ENCODE measurements around the gene MLF2. TPM values are rescaled to one million over a fixed set of nuclear protein-coding genes. Genes with fewer than 3 reads are reported as not detected.

Gene MLF2
- polyA plus RNA-seq, 1 donor from 2014 or later: 134 TPM

GRCh38 chr12:6699259-6699988, 53.5 kb downstream of the MLF2 start:
- Histone ChIP-seq H3K9me3 (ENCODE audit: low read length) (no peaks in the 10 kb centered on the region), H3K79me2 (replicated peaks; ENCODE audit: insufficient read depth, low read length) (peaks cover 8% of the 10 kb centered on the region), H3K27ac (ENCODE audit: low read length) (peak overlapping the region; percentile 77), H2AFZ (ENCODE audit: low read depth, low read length) (peak overlapping the region; percentile 80), H3K9me2 (ENCODE audit: insufficient read depth, low read length) (no peaks in the 10 kb centered on the region), H3K4me3 (ENCODE audit: low read length) (peak overlapping the region; percentile 97), H3F3A (ENCODE audit: insufficient read depth, low read length, poor library complexity, severe bottlenecking) (no peaks in the 10 kb centered on the region), H3K36me3 (ENCODE audit: insufficient read depth, low read length) (no peaks in the 10 kb centered on the region), H3K9ac (ENCODE audit: low read length) (peak overlapping the region; percentile 96), H3K4me2 (ENCODE audit: low read length) (peak overlapping the region; percentile 88), H4K20me1 (ENCODE audit: insufficient read depth) (no peaks in the 10 kb centered on the region), H3K27me3 (ENCODE audit: insufficient read depth, low read depth, low read length) (no peaks in the 10 kb centered on the region)
- TF ChIP-seq MXI1 (conservative IDR thresholded peaks at IDR 0.05; ENCODE audit: poor library complexity, severe bottlenecking) (no peak), SMC3 (conservative IDR thresholded peaks at IDR 0.05; ENCODE audit: poor library complexity) (no peak), EP300 (conservative IDR thresholded peaks at IDR 0.05; ENCODE audit: poor library complexity, severe bottlenecking) (no peak), POLR2AphosphoS5 (IDR thresholded peaks at IDR 0.05) (no peak), RAD21 (conservative IDR thresholded peaks at IDR 0.05) (no peak), REST (IDR thresholded peaks at IDR 0.05; ENCODE audit: borderline replicate concordance) (no peak), TAF1 (IDR thresholded peaks at IDR 0.05; ENCODE audit: low read depth) (no peak), EZH2 (IDR thresholded peaks at IDR 0.05; ENCODE audit: borderline replicate concordance, insufficient read depth, low read length, poor library complexity, severe bottlenecking) (no peak)
- TF ChIP-seq, protein P1, sequence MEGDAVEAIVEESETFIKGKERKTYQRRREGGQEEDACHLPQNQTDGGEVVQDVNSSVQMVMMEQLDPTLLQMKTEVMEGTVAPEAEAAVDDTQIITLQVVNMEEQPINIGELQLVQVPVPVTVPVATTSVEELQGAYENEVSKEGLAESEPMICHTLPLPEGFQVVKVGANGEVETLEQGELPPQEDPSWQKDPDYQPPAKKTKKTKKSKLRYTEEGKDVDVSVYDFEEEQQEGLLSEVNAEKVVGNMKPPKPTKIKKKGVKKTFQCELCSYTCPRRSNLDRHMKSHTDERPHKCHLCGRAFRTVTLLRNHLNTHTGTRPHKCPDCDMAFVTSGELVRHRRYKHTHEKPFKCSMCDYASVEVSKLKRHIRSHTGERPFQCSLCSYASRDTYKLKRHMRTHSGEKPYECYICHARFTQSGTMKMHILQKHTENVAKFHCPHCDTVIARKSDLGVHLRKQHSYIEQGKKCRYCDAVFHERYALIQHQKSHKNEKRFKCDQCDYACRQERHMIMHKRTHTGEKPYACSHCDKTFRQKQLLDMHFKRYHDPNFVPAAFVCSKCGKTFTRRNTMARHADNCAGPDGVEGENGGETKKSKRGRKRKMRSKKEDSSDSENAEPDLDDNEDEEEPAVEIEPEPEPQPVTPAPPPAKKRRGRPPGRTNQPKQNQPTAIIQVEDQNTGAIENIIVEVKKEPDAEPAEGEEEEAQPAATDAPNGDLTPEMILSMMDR (IDR thresholded peaks at IDR 0.05; ENCODE audit: poor library complexity, severe bottlenecking): no peak

DNA sequence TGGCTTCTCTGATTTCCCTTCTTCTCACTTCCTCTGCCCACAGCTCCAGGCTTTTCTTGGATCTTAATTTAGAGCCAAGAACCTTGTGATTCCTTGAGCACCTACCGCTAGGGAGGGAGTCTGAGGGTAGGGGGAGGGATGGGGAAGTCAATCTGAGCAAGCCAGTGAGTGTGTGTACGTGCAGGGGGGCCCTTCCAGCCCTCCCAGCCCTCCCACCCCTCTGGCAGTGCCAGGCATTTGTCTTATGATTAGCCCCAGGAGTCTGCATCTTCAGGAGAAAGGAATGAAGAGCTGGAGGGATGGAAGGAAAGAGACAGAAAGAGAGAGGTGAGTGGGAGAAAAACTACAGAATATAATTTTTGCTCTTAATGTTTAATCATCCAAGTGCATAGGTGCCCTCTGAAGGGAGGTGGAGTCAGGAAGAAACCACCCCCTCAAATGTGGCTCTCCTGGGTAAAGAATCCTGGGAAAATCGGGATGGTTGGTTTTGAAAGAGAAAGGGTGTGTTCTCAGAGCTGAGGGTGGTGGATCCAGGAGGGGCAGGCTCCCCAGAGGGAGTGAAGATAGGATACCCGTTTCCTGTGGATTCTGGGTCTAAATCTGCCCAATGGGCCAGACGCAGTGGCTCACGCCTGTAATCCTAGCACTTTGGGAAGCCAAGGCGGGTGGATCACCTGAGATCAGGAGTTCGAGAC, 54.4 kb downstream of the MLF2 start:
- H3K79me2 ChIP-seq (replicated peaks; ENCODE audit: insufficient read depth, low read length): peaks cover 8% of the 10 kb centered on the region
- H3K9ac ChIP-seq (ENCODE audit: low read length): no peak overlapping the region
- TF ChIP-seq EP300 (conservative IDR thresholded peaks at IDR 0.05; ENCODE audit: poor library complexity, severe bottlenecking) (no peak), RAD21 (conservative IDR thresholded peaks at IDR 0.05) (no peak), EZH2 (IDR thresholded peaks at IDR 0.05; ENCODE audit: borderline replicate concordance, insufficient read depth, low read length, poor library complexity, severe bottlenecking) (no peak), TAF1 (IDR thresholded peaks at IDR 0.05; ENCODE audit: low read depth) (no peak), MXI1 (conservative IDR thresholded peaks at IDR 0.05; ENCODE audit: poor library complexity, severe bottlenecking) (no peak), POLR2AphosphoS5 (IDR thresholded peaks at IDR 0.05) (no peak), REST (IDR thresholded peaks at IDR 0.05; ENCODE audit: borderline replicate concordance) (no peak), SMC3 (conservative IDR thresholded peaks at IDR 0.05; ENCODE audit: poor library complexity) (no peak)
- TF ChIP-seq, protein P1 (IDR thresholded peaks at IDR 0.05; ENCODE audit: poor library complexity, severe bottlenecking): no peak
- H3K36me3 ChIP-seq (ENCODE audit: insufficient read depth, low read length): no peaks in the 10 kb centered on the region
- no peak overlapping the region for H3K27ac ChIP-seq (ENCODE audit: low read length)
- H3K9me3 ChIP-seq (ENCODE audit: low read length): no peaks in the 10 kb centered on the region
- H3K9me2 ChIP-seq (ENCODE audit: insufficient read depth, low read length): no peaks in the 10 kb centered on the region
- H3K27me3 ChIP-seq (ENCODE audit: insufficient read depth, low read depth, low read length): no peaks in the 10 kb centered on the region
- no peak overlapping the region for H2AFZ ChIP-seq (ENCODE audit: low read depth, low read length)
- H4K20me1 ChIP-seq (ENCODE audit: insufficient read depth): no peaks in the 10 kb centered on the region
- H3K4me3 ChIP-seq (ENCODE audit: low read length): peak overlapping the region; percentile 97
- H3K4me2 ChIP-seq (ENCODE audit: low read length): no peak overlapping the region
- no peaks in the 10 kb centered on the region for H3F3A ChIP-seq (ENCODE audit: insufficient read depth, low read length, poor library complexity, severe bottlenecking)
